Measurements from ENCODE around the gene PNMA8C.
"Not testable (repeated sequence)": the region's sequence is repeated elsewhere in the genome, so short reads cannot be mapped to it uniquely, and the experiment has no call there.

The PNMA8C gene

GRCh38 chr19:46388311-46389095 is 40.2 kb downstream of the PNMA8C start:
- no peak for DNase-seq (ENCODE audit: low read depth)

DNA sequence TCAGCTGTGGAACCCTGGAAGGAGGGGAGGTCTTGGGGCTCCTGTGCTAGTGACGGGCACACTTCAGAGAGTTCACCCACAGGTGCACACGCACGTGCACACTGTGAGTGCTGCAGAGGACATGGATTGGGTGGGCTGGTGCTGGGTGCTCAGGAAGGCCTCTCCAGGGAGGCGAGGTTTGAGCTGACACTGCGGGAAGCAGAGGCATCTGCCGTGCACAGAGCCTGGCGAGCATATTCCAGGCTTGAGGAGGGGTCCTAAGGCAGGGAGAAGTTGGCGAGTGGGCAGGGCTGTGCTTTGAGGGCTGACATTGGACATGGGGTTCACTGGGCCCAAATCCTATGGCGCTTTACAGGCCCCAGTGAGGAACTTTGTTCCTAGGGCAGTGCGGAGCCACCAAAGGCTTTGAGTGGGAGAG is 41.0 kb downstream of the PNMA8C start:
- no peak for DNase-seq (ENCODE audit: low read depth)

DNA sequence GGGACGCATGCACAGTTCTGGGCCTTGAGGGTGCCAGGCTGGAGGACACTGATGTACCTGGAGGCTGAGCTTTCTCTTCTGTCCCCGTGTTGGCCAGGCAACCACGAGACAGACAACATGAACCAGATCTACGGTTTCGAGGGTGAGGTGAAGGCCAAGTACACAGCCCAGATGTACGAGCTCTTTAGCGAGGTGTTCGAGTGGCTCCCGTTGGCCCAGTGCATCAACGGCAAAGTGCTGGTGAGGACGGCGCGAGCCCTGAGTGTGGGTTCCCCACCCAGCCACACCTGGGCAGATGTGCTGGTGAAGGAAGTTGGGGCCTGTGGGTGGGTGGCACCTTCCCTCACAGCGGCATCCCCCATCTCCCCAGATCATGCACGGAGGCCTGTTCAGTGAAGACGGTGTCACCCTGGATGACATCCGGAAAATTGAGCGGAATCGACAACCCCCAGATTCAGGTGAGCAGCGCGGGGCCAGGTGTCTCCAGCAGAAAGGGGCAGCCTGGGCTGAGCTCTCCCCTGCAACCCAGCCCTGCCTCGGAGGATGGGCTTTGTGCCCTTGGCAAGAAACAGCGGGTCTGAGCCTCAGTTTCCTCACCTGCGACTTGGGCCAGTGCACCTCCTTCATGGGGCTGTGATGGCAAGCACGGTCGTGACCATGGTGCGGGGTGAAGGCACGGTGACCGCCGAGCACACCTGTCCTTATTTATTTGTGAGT is 41.6 kb downstream of the PNMA8C start:
- DNase-seq (ENCODE audit: low read depth), result no peak

- DNase-seq (ENCODE audit: low read depth), result no peak
Observed at GRCh38 chr19:46386151-46386550, 42.6 kb downstream of the PNMA8C start.

DNA sequence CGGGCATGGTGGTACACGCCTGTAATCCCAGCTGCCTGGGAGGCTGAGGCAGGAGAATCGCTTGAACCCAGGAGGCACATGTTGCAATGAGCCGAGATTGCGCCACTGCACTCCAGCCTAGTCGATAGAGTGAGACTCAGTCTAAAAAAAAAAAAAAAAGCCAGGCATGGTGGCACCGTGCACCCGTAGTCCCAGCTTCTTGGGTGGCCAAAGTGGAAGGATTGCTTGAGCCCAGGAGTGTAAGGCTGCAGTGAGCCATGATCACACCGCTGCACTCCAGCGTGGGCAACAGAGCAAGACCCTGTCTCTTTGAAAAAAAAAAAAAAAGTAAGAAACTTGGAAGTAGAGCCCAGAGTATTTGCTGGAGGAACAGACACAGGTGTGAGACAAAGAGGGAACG is 43.1 kb downstream of the PNMA8C start:
- DNase-seq (ENCODE audit: low read depth), result no peak

DNA sequence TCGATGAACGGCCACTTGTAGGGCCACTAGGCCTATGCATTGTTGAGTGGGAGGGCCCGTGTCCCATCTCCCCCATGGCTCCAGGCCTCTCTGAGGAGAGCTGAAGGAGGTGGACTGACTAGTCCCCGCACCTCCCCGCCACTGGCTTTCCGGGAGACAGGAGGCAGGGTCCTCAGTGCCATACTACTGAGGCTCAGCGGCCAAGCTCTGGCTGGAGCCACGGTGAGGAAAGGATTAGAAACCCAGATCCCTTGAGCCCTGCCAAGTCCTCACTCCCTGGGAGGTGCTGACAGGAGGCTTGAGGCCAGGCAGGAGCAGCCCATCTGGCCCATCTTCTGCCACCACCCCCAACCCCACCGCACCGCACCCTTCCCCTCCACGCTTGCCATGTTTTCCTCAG is 44.3 kb downstream of the PNMA8C start:
- DNase-seq (ENCODE audit: low read depth), result no peak

DNA sequence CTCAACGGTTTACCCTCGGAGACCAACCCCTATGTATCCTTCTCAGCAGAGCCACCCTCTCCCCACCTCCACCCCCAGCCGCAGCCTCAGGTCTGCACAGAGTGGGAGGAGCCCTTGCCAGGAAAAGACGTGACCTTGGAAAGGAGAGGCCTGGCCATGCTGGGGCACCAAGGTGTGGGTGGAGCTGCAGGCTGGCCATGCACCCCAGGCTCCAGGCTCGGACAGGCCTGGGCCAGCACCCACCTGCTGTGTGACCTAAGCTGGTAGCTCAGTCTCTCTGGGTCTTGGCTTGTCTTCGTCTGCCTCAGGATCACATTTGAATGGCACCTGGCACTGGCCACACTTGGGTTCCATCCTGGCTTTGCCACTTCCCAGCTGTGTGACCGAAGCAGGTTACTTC is 44.9 kb downstream of the PNMA8C start:
- no peak for DNase-seq (ENCODE audit: low read depth)

- no peak for DNase-seq (ENCODE audit: low read depth)
Observed at GRCh38 chr19:46383171-46383815, 45.4 kb downstream of the PNMA8C start.

DNA sequence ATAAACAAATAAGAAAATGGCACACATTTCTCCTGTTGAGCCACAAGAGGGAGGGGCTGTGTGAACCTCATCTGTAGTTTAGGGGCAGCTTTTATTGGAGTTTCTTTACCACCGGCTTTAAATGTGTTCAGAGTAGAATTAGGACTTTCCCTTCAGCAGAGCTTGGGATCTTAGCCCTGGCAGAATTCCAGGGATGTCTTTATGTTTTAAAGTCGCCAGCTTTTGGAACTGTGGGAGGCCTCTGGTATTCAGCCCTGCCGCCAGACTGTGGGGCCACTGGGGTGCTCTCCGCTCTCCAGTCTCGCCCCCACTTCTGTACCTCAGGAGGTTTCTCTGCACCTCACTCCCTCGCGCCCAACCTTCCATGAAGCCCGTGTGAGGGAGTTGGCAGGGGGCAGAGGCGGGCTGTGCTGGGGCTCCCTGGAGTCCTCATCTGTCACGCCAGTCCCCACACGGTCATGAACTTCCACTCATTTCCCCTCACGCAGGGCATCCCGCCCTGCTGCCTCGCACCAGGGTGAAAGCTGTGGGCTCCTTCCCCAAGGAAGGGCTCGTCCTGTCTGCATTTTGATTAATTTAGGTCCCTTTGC is 46.9 kb downstream of the PNMA8C start:
- DNase-seq (ENCODE audit: low read depth), result no peak

- no peak for DNase-seq (ENCODE audit: low read depth)
Observed at GRCh38 chr19:46381346-46381745, 47.4 kb downstream of the PNMA8C start.

GRCh38 chr19:46380690-46381089 is 48.0 kb downstream of the PNMA8C start:
- DNase-seq (ENCODE audit: low read depth), result no peak

GRCh38 chr19:46378268-46378667 is 50.5 kb downstream of the PNMA8C start:
- DNase-seq (ENCODE audit: low read depth), result no peak

DNA sequence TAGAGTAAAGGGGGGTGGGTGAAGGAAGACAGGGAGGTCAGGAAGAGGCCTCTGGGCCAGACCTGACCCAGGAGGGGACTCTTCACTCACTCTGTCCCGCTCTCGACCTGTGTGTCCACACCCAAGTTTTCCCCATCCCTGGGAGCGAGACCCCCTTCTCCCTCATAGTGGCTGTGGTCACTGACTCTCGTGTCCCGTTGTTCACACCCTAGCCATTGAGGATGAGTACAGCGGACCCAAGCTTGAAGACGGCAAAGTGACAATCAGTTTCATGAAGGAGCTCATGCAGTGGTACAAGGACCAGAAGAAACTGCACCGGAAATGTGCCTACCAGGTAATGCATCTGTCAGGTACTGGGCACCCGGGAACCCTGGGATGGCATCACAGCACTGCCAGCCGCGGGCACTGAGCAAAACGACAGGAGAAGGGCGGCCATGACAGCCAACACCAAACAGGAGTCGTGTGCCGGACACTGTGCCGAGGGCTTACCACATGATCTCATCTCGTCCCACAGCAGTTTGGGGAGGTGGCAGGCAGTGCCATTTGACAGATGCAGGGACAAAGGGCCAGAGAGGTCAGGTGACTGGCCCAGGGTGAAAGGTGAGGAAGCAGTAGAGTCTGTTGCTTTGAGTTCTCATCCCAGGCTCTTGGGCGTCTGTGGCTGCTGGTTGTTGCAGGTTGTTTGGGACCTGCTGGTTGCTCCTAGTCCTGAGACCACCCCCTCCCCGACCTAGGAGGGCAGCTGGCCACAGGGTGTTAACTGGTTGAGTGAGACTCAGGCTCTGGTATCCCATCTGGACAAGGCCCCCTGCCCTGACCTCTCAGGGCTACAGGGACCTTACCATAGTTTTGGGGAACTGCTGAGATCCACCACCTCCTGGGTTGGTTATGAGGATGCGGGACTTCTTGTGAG is 52.2 kb downstream of the PNMA8C start:
- no peak for DNase-seq (ENCODE audit: low read depth)

DNA sequence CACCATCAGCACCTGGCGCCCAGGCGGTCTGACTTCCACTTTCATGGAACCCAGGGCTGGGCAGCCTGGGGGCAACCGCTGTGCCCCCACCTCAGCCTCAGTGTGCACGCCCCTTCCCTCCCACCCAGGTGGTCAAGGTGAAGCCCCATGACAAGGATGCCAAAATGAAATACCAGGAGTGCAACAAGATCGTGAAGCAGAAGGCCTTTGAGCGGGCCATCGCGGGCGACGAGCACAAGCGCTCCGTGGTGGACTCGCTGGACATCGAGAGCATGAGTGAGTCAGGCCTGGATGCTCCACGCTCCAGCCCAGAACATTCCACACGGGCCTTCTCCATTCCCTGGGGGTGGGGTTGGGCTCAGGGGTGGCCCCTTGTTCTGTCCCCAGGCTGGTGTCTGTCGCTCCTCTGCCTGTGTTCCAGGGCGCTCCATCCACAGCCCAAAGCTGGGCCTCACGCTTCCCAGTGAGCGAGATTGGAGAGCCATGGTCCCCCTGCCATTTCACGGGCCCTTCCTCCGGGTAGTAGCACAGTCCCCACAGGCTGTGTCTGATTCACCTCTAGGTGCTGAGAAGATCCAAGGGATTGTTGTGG is 53.2 kb downstream of the PNMA8C start:
- not testable (repeated sequence) for DNase-seq (ENCODE audit: low read depth)
